ENCODE measurements around the gene ADAMTS20. TPM values are rescaled to one million over a fixed set of nuclear protein-coding genes. Genes with fewer than 3 reads are reported as not detected.

ADAMTS20 gene
- total and polyA plus RNA-seq, 2 donors (not counting 3 experiments of a cell fraction or from before 2014, with no cell fraction given): not detected

- no peak for DNase-seq (ENCODE audit: low read depth, low spot score)
- CTCF ChIA-PET: interaction anchor here (0.8 kb wide), 1 partner anchor 849 kb away, joined by 3 read pairs; no protein-coding TSS in a partner anchor
- Histone ChIP-seq H3K9ac (replicated peaks; ENCODE audit: extremely low read depth, insufficient read depth, low read length) (no peak overlapping the region), H3K4me2 (ENCODE audit: insufficient read depth, low read length) (no peak overlapping the region), H3K79me2 (ENCODE audit: control insufficient read depth, insufficient read depth, low read length) (no peaks in the 10 kb centered on the region), H3K9me3 (replicated peaks; ENCODE audit: control insufficient read depth, insufficient read depth, low read length) (no peaks in the 10 kb centered on the region), H3K4me1 (ENCODE audit: control insufficient read depth, extremely low read depth, insufficient read depth, low read length) (peaks cover 7% of the 10 kb centered on the region), H3K27ac (ENCODE audit: insufficient read depth, low read depth, low read length) (no peak overlapping the region), H4K20me1 (replicated peaks; ENCODE audit: control insufficient read depth, extremely low read depth, insufficient read depth, low read length) (no peaks in the 10 kb centered on the region), H3K9me1 (replicated peaks; ENCODE audit: control insufficient read depth, extremely low read depth, insufficient read depth, low read length) (no peaks in the 10 kb centered on the region), H3K36me3 (ENCODE audit: control insufficient read depth in 2 of 2, extremely low read depth in 1 of 2, insufficient read depth in 2 of 2, low read length in 2 of 2) (no peaks in the 10 kb centered on the region), H2AFZ (ENCODE audit: low read depth, low read length) (no peak overlapping the region), H3K27me3 (ENCODE audit: control insufficient read depth in 2 of 2, insufficient read depth in 2 of 2, low read length in 2 of 2) (no peaks in the 10 kb centered on the region), H3K4me3 (replicated peaks in 1 of 3; ENCODE audit: insufficient read depth in 1 of 3, low read depth in 1 of 3, low read length in 3 of 3) (no peak overlapping the region)
- no peak for FAIRE-seq
- no peak for TF ChIP-seq JUN (IDR thresholded peaks at IDR 0.05; ENCODE audit: borderline replicate concordance, insufficient read depth, insufficient read length, low read depth)
- dilution Hi-C loops (cut with MboI; ENCODE audit: extremely low pct_ligation_motif_present, low sequenced_read_pairs) (no loop called here), intact Hi-C loops (cut with micrococcal nuclease) (loop anchor here (10.0 kb wide), 1 partner anchor 997 kb away; no protein-coding TSS in a partner anchor)
- no TSS peak for BruUV-seq (replicated peaks)
- POLR2A ChIA-PET: no interaction called here
Measured at GRCh38 chr12:43331935-43332334, 220.1 kb downstream of the ADAMTS20 start.

- Histone ChIP-seq H3K79me2 (ENCODE audit: control insufficient read depth, insufficient read depth, low read length) (no peaks in the 10 kb centered on the region), H3K4me2 (ENCODE audit: insufficient read depth, low read length) (no peak overlapping the region), H3K9me1 (replicated peaks; ENCODE audit: control insufficient read depth, extremely low read depth, insufficient read depth, low read length) (no peaks in the 10 kb centered on the region), H2AFZ (ENCODE audit: low read depth, low read length) (no peak overlapping the region), H3K27me3 (ENCODE audit: control insufficient read depth in 2 of 2, insufficient read depth in 2 of 2, low read length in 2 of 2) (no peaks in the 10 kb centered on the region), H3K9me3 (replicated peaks; ENCODE audit: control insufficient read depth, insufficient read depth, low read length) (no peaks in the 10 kb centered on the region), H4K20me1 (replicated peaks; ENCODE audit: control insufficient read depth, extremely low read depth, insufficient read depth, low read length) (no peaks in the 10 kb centered on the region), H3K9ac (replicated peaks; ENCODE audit: extremely low read depth, insufficient read depth, low read length) (no peak overlapping the region), H3K4me1 (ENCODE audit: control insufficient read depth, extremely low read depth, insufficient read depth, low read length) (peaks cover 7% of the 10 kb centered on the region), H3K4me3 (replicated peaks in 1 of 3; ENCODE audit: insufficient read depth in 1 of 3, low read depth in 1 of 3, low read length in 3 of 3) (no peak overlapping the region), H3K36me3 (ENCODE audit: control insufficient read depth in 2 of 2, extremely low read depth in 1 of 2, insufficient read depth in 2 of 2, low read length in 2 of 2) (no peaks in the 10 kb centered on the region), H3K27ac (ENCODE audit: insufficient read depth, low read depth, low read length) (no peak overlapping the region)
- intact Hi-C loops (cut with micrococcal nuclease): no loop called here
- ChIA-PET POLR2A (no interaction called here), CTCF (interaction anchor here (1.6 kb wide), 1 partner anchor 9 kb away, joined by 6 read pairs; no protein-coding TSS in a partner anchor)
- no TSS peak for BruUV-seq (replicated peaks)
- dilution Hi-C loops (cut with MboI; ENCODE audit: extremely low pct_ligation_motif_present, low sequenced_read_pairs): no loop called here
- TF ChIP-seq FOS (IDR thresholded peaks at IDR 0.05; ENCODE audit: borderline replicate concordance, insufficient read depth, low read length) (no peak), JUN (IDR thresholded peaks at IDR 0.05; ENCODE audit: borderline replicate concordance, insufficient read depth, insufficient read length, low read depth) (no peak), MAX (IDR thresholded peaks at IDR 0.05; ENCODE audit: insufficient read depth, insufficient read length) (no peak), CTCF (IDR thresholded peaks at IDR 0.05; ENCODE audit: extremely low read depth in 1 of 2, insufficient read depth in 1 of 2, low read depth in 1 of 2, low read length in 2 of 2) (no peak), EZH2 (IDR thresholded peaks at IDR 0.05; ENCODE audit: borderline replicate concordance, low read depth, low read length, severe bottlenecking) (no peak), GATA2 (IDR thresholded peaks at IDR 0.05; ENCODE audit: insufficient read depth, insufficient read length, low read depth, low read length) (no peak), POLR2A (IDR thresholded peaks at IDR 0.05; ENCODE audit: low read depth, low read length) (no peak), POLR2AphosphoS5 (IDR thresholded peaks at IDR 0.05; ENCODE audit: insufficient read depth, low read depth, low read length) (no peak), MYC (IDR thresholded peaks at IDR 0.05; ENCODE audit: low read depth, low read length) (no peak)
- FAIRE-seq (no peak), DNase-seq (ENCODE audit: low read depth, low spot score) (no peak)
Measured at GRCh38 chr12:43329375-43329774, 222.6 kb downstream of the ADAMTS20 start.
